Astrocyte (in vitro differentiated cells and primary cell): ENCODE results near the gene CDX1.

Experiments used
- CTCF ChIP-seq: IDR thresholded peaks from 2 replicates; pipeline ENCODE4 v1.5.1; 2011; ENCODE audit warnings: low read depth, mild to moderate bottlenecking, inconsistent platforms, low read length, moderate library complexity; ENCODE audit not compliant: insufficient read depth
- EZH2 ChIP-seq: IDR thresholded peaks from 2 replicates; pipeline ENCODE4 v1.6.1; 2012; ENCODE audit warnings: mild to moderate bottlenecking, low read length, inconsistent platforms; ENCODE audit not compliant: insufficient read depth

- TF ChIP-seq CTCF = no peak
- no peak for TF ChIP-seq EZH2
These were observed 54.9 kb downstream of the CDX1 start for GRCh38 chr5:150221471-150221870.
